Stimulated activated naive CD8-positive, alpha-beta T cell treated with anti-CD3 and anti-CD28 coated beads, Interleukin-15, amount 100 ng/mL, for 72 hours (primary cell): ENCODE measurements around the gene BAIAP2.
"Not testable (repeated sequence)": the region's sequence is repeated elsewhere in the genome, so short reads cannot be mapped to it uniquely, and the experiment has no call there.

Experiments
- ATAC-seq: fragments of 150-1000 bp; cut with Tn5 transposase; 2 replicates; pipeline ENCODE4 v1.10.0; 2021; ENCODE audit warnings: mild to moderate bottlenecking, moderate library complexity
- DNase-seq, 2 donors: peaks; one replicate each; pipeline ENCODE4 v3.0.0; 2021 to 2022
- H3K27ac Mint-ChIP-seq, 2 donors: one replicate each; pipeline ENCODE4 v1.8.0; 2022; ENCODE audit warnings: mild to moderate bottlenecking in 2 of 2, mixed read lengths in 2 of 2, moderate library complexity in 2 of 2
- H3K27me3 Mint-ChIP-seq: one replicate; pipeline ENCODE4 v1.8.0; 2022; ENCODE audit warnings: mixed read lengths
- H3K4me1 Mint-ChIP-seq: one replicate; pipeline ENCODE4 v1.8.0; 2022; ENCODE audit warnings: mild to moderate bottlenecking, mixed read lengths
- H3K4me3 Mint-ChIP-seq, 2 donors: one replicate each; pipeline ENCODE4 v1.8.0; 2022; ENCODE audit warnings: mild to moderate bottlenecking in 2 of 2, mixed read lengths in 2 of 2, moderate library complexity in 1 of 2
- H3K9me3 Mint-ChIP-seq, 2 donors: one replicate each; pipeline ENCODE4 v1.8.0; 2022; ENCODE audit warnings: mixed read lengths in 2 of 2

The BAIAP2 gene

GRCh38 chr17:81026266-81027036, 8.5 kb upstream of the BAIAP2 start:
- H3K27me3 Mint-ChIP-seq = peaks cover 69% of the 10 kb centered on the region
- peaks cover 24% of the 10 kb centered on the region for H3K4me1 Mint-ChIP-seq
- H3K4me3 Mint-ChIP-seq = no peak overlapping the region
- no peak for DNase-seq
- peaks cover 5 to 14% of the 10 kb centered on the region in 2 donors for H3K9me3 Mint-ChIP-seq
- ATAC-seq = no peak
- H3K27ac Mint-ChIP-seq = no peak overlapping the region

- ATAC-seq (no peak), DNase-seq (no peak)
- Mint-ChIP-seq H3K9me3 (peaks cover 5 to 14% of the 10 kb centered on the region in 2 donors), H3K27me3 (peaks cover 69% of the 10 kb centered on the region), H3K4me1 (peaks cover 24% of the 10 kb centered on the region), H3K27ac (no peak overlapping the region), H3K4me3 (no peak overlapping the region)
These were observed 7.9 kb upstream of the BAIAP2 start for GRCh38 chr17:81027038-81027437.

- Mint-ChIP-seq H3K4me3 (peak overlapping the region in 1 of 2 donors; percentile 54), H3K27me3 (peaks cover 73% of the 10 kb centered on the region), H3K9me3 (peaks cover 5 to 14% of the 10 kb centered on the region in 2 donors), H3K4me1 (peaks cover 25% of the 10 kb centered on the region), H3K27ac (no peak overlapping the region)
- ATAC-seq (peak; percentile 27), DNase-seq (no peak)
These were observed 7.1 kb upstream of the BAIAP2 start for GRCh38 chr17:81027591-81028505.

GRCh38 chr17:81028506-81028858, 6.5 kb upstream of the BAIAP2 start:
- H3K4me1 Mint-ChIP-seq = peaks cover 30% of the 10 kb centered on the region
- peaks cover 77% of the 10 kb centered on the region for H3K27me3 Mint-ChIP-seq
- H3K4me3 Mint-ChIP-seq = no peak overlapping the region
- DNase-seq = no peak
- no peak overlapping the region for H3K27ac Mint-ChIP-seq
- peaks cover 5 to 14% of the 10 kb centered on the region in 2 donors for H3K9me3 Mint-ChIP-seq
- no peak for ATAC-seq

GRCh38 chr17:81029859-81030258, 5.1 kb upstream of the BAIAP2 start:
- Mint-ChIP-seq H3K27me3 (peaks cover 81% of the 10 kb centered on the region), H3K4me1 (peaks cover 34% of the 10 kb centered on the region), H3K9me3 (peaks cover 5 to 14% of the 10 kb centered on the region in 2 donors), H3K4me3 (no peak overlapping the region), H3K27ac (no peak overlapping the region)
- ATAC-seq (no peak), DNase-seq (no peak)

GRCh38 chr17:81030312-81030711, 4.6 kb upstream of the BAIAP2 start:
- peaks cover 77% of the 10 kb centered on the region for H3K27me3 Mint-ChIP-seq
- ATAC-seq, DNase-seq, H3K27ac Mint-ChIP-seq, H3K4me3 Mint-ChIP-seq: not testable (repeated sequence)
- H3K4me1 Mint-ChIP-seq = peaks cover 34% of the 10 kb centered on the region
- peaks cover 5 to 14% of the 10 kb centered on the region in 2 donors for H3K9me3 Mint-ChIP-seq

- DNase-seq (no peak), ATAC-seq (no peak)
- peaks cover 39% of the 10 kb centered on the region for H3K4me1 Mint-ChIP-seq
- peaks cover 5 to 14% of the 10 kb centered on the region in 2 donors for H3K9me3 Mint-ChIP-seq
- peaks cover 77% of the 10 kb centered on the region for H3K27me3 Mint-ChIP-seq
- no peak overlapping the region for H3K27ac Mint-ChIP-seq
- no peak overlapping the region for H3K4me3 Mint-ChIP-seq
These were observed 4.0 kb upstream of the BAIAP2 start for GRCh38 chr17:81030741-81031565.

- Mint-ChIP-seq H3K27ac (no peak overlapping the region), H3K4me3 (no peak overlapping the region), H3K9me3 (peaks cover 3 to 6% of the 10 kb centered on the region in 2 donors), H3K27me3 (peaks cover 77% of the 10 kb centered on the region), H3K4me1 (peaks cover 48% of the 10 kb centered on the region)
- DNase-seq (no peak), ATAC-seq (no peak)
These were observed 3.1 kb upstream of the BAIAP2 start for GRCh38 chr17:81031566-81032550.

- ATAC-seq = no peak
- H3K4me1 Mint-ChIP-seq = peaks cover 51% of the 10 kb centered on the region
- DNase-seq = no peak
- H3K27me3 Mint-ChIP-seq = peaks cover 71% of the 10 kb centered on the region
- peak overlapping the region in 1 of 2 donors; percentile 92 for H3K27ac Mint-ChIP-seq
- H3K4me3 Mint-ChIP-seq = peak overlapping the region; percentile 19 to 37
- no peaks in the 10 kb centered on the region for H3K9me3 Mint-ChIP-seq
These were observed 2.1 kb upstream of the BAIAP2 start for GRCh38 chr17:81032641-81033480.

GRCh38 chr17:81033535-81034167, 1.3 kb upstream of the BAIAP2 start:
- DNase-seq = no peak
- ATAC-seq = no peak
- Mint-ChIP-seq H3K27me3 (peaks cover 63% of the 10 kb centered on the region), H3K27ac (peak overlapping the region in 1 of 2 donors; percentile 75), H3K9me3 (no peaks in the 10 kb centered on the region), H3K4me3 (peak overlapping the region; percentile 74 to 79), H3K4me1 (peaks cover 47% of the 10 kb centered on the region)

- ATAC-seq (peak; percentile 32), DNase-seq (no peak)
- peaks cover 42% of the 10 kb centered on the region for H3K4me1 Mint-ChIP-seq
- peaks cover 56% of the 10 kb centered on the region for H3K27me3 Mint-ChIP-seq
- no peaks in the 10 kb centered on the region for H3K9me3 Mint-ChIP-seq
- peak overlapping the region in 1 of 2 donors; percentile 75 for H3K27ac Mint-ChIP-seq
- H3K4me3 Mint-ChIP-seq = peak overlapping the region; percentile 74 to 79
These were observed 678 bp upstream of the BAIAP2 start for GRCh38 chr17:81034168-81034777.

- peak overlapping the region in 1 of 2 donors; percentile 95 for H3K27ac Mint-ChIP-seq
These were observed 708 bp downstream of the BAIAP2 start for GRCh38 chr17:81035521-81036196.

More at GRCh38 chr17:81035521-81036196, 708 bp downstream of the BAIAP2 start:
- H3K4me3 Mint-ChIP-seq = peak overlapping the region; percentile 83 to 85
- no peaks in the 10 kb centered on the region for H3K9me3 Mint-ChIP-seq
- H3K4me1 Mint-ChIP-seq = peaks cover 40% of the 10 kb centered on the region
- ATAC-seq (peak; percentile 43), DNase-seq (peak in 1 of 2 donors; percentile 34)
- peaks cover 43% of the 10 kb centered on the region for H3K27me3 Mint-ChIP-seq
